ENCODE measurements around the gene ZNF143. TPM values are rescaled to one million over a fixed set of nuclear protein-coding genes. Genes with fewer than 3 reads are reported as not detected.

ZNF143 gene
- total RNA-seq, 1 experiment from 2014 or later, result 35.8 TPM

DNA sequence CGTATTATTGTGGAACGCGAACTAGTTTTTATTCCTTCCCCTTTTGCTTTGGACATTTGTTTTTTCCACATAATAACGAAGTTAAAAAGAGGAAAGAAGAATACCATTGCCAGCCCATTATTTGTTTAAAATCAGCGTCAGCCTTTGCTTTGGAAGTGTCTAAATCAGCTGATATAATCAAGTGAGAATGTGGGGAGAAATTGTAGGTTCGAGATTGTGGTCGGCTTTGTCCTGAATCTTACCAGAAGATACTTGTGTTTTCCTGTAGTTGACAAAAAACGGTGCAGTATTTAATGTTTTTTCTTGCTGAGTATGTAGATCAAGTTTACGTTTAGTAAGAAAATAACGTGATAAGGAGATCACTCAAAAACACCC lies 935 bp downstream of the ZNF143 start:
- H3K36me3 Mint-ChIP-seq, result peaks cover 5% of the 10 kb centered on the region; the same call in 1 of the 2 replicates
- peak overlapping the region; percentile 98 for H3K4me3 Mint-ChIP-seq
- DNase-seq (ENCODE audit: low spot score), result no peak
- peaks cover 18% of the 10 kb centered on the region for H3K4me1 Mint-ChIP-seq
- POLR2A ChIA-PET, result interaction anchor here (0.5 to 2.6 kb wide), 5 partner anchors 10 to 197 kb away, joined by 3 to 22 read pairs (median 8); partner anchors contain the start of genes DENND5A and IPO7
- peak overlapping the region; percentile 93 for H3K27ac Mint-ChIP-seq
- no peaks in the 10 kb centered on the region for H3K27me3 Mint-ChIP-seq (ENCODE audit: low read depth)
- CTCF ChIA-PET, result interaction anchor here (0.9 to 1.8 kb wide), 2 partner anchors 45 to 73 kb away, joined by 4 to 22 read pairs; no protein-coding TSS in a partner anchor
- no peaks in the 10 kb centered on the region for H3K9me3 Mint-ChIP-seq
- TF ChIP-seq NR2C2 (CRISPR knock-in tag; IDR thresholded peaks at IDR 0.05) (no peak), ZBTB43 (CRISPR knock-in tag; IDR thresholded peaks at IDR 0.05) (no peak)
- no peak for ATAC-seq

- Mint-ChIP-seq H3K27me3 (ENCODE audit: low read depth) (no peaks in the 10 kb centered on the region), H3K27ac (peak overlapping the region; percentile 93), H3K36me3 (peaks cover 5% of the 10 kb centered on the region; the same call in 1 of the 2 replicates), H3K9me3 (no peaks in the 10 kb centered on the region), H3K4me3 (peak overlapping the region; percentile 98), H3K4me1 (peaks cover 18% of the 10 kb centered on the region)
- ChIA-PET POLR2A (interaction anchor here (0.5 kb wide), 1 partner anchor 10 kb away, joined by 3 read pairs; no protein-coding TSS in a partner anchor), CTCF (interaction anchor here (0.9 kb wide), 1 partner anchor 73 kb away, joined by 4 read pairs; no protein-coding TSS in a partner anchor)
- no peak for ATAC-seq
- TF ChIP-seq ZNF396 (CRISPR knock-in tag; IDR thresholded peaks at IDR 0.05; ENCODE audit: borderline replicate concordance) (no peak), ZNF317 (CRISPR knock-in tag; IDR thresholded peaks at IDR 0.05; ENCODE audit: borderline replicate concordance, low read depth) (peak; percentile 27; the same call in 1 of the 2 replicates)
- no peak for DNase-seq (ENCODE audit: low spot score)
These were observed 1.5 kb downstream of the ZNF143 start for GRCh38 chr11:9462172-9462799.

DNA sequence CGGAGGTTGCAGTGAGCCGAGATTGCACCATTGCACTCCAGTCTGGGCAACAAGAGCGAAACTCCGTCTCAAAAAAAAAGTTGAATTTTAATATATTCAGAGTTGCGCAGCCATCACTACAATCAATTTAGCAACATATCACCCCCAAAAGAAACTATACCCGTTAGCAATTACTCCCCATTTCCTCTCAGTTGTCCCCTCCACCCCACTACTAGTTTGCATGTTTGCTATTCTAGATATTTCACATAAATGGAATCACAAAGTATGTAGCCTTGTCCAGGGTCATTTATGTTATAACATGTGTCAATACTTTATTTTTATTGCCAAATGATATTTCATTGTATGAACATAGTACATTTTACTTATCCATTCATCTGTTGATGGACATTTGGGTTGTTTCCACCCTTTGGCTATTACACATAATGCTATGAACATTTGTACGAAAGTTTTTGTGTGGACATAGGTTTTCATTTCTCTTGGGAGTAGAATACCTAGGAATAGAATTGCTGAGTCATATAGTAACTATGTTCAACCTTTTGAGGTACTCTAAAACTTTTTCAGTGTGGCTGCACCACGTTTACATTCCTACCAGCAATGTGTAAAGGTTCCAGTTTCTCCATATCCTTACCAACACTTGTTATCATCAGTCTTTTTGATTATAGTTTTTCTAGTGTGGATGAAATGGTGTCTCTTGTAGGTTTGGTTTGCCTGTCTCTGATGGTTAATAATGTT lies 2.2 kb downstream of the ZNF143 start:
- ChIA-PET POLR2A (no interaction called here), CTCF (no interaction called here)
- Mint-ChIP-seq H3K27ac (peak overlapping the region; percentile 80), H3K4me3 (peak overlapping the region; percentile 98), H3K27me3 (ENCODE audit: low read depth) (no peaks in the 10 kb centered on the region), H3K9me3 (no peaks in the 10 kb centered on the region), H3K4me1 (peaks cover 18% of the 10 kb centered on the region), H3K36me3 (peaks cover 7% of the 10 kb centered on the region)
- TF ChIP-seq IRF2 (CRISPR knock-in tag; IDR thresholded peaks at IDR 0.05; ENCODE audit: borderline replicate concordance, low read depth), result no peak
- no peak for TF ChIP-seq OVOL2 (CRISPR knock-in tag; IDR thresholded peaks at IDR 0.05; ENCODE audit: borderline replicate concordance)
- no peak for DNase-seq (ENCODE audit: low spot score)
- ATAC-seq, result no peak

- peaks cover 36% of the 10 kb centered on the region for H3K36me3 Mint-ChIP-seq
- H3K4me3 Mint-ChIP-seq, result no peak overlapping the region
- no peaks in the 10 kb centered on the region for H3K4me1 Mint-ChIP-seq
- CTCF ChIA-PET, result interaction anchor here (1.0 kb wide), 1 partner anchor 36 kb away, joined by 3 read pairs; no protein-coding TSS in a partner anchor
- H3K27me3 Mint-ChIP-seq (ENCODE audit: low read depth), result no peaks in the 10 kb centered on the region
- ATAC-seq, result no peak
- POLR2A ChIA-PET, result no interaction called here
- no peak for DNase-seq (ENCODE audit: low spot score)
- H3K9me3 Mint-ChIP-seq, result no peaks in the 10 kb centered on the region
- TF ChIP-seq CTCF (IDR thresholded peaks at IDR 0.05), result no peak
- no peak for TF ChIP-seq MLX (CRISPR knock-in tag; IDR thresholded peaks at IDR 0.05)
- TF ChIP-seq MAX (CRISPR knock-in tag; IDR thresholded peaks at IDR 0.05), result no peak
- TF ChIP-seq FOXP1 (CRISPR knock-in tag; IDR thresholded peaks at IDR 0.05; ENCODE audit: borderline replicate concordance), result no peak
- no peak for TF ChIP-seq ZBTB43 (CRISPR knock-in tag; IDR thresholded peaks at IDR 0.05)
- TF ChIP-seq PRRX2 (CRISPR knock-in tag; IDR thresholded peaks at IDR 0.05), result no peak
- no peak for TF ChIP-seq ZNF138 (CRISPR knock-in tag; conservative IDR thresholded peaks at IDR 0.05)
- TF ChIP-seq, protein P1, sequence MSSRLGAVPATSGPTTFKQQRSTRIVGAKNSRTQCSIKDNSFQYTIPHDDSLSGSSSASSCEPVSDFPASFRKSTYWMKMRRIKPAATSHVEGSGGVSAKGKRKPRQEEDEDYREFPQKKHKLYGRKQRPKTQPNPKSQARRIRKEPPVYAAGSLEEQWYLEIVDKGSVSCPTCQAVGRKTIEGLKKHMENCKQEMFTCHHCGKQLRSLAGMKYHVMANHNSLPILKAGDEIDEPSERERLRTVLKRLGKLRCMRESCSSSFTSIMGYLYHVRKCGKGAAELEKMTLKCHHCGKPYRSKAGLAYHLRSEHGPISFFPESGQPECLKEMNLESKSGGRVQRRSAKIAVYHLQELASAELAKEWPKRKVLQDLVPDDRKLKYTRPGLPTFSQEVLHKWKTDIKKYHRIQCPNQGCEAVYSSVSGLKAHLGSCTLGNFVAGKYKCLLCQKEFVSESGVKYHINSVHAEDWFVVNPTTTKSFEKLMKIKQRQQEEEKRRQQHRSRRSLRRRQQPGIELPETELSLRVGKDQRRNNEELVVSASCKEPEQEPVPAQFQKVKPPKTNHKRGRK (CRISPR knock-in tag; IDR thresholded peaks at IDR 0.05; ENCODE audit: borderline replicate concordance), result no peak
- TF ChIP-seq ZNF232 (CRISPR knock-in tag; IDR thresholded peaks at IDR 0.05), result no peak
- peak overlapping the region; percentile 15; the same call in 1 of the 2 replicates for H3K27ac Mint-ChIP-seq
These were observed 10.0 kb downstream of the ZNF143 start for GRCh38 chr11:9470765-9471164.

All from WTC11 (cell line).